Measurements from ENCODE around the gene WDR37.

DNA sequence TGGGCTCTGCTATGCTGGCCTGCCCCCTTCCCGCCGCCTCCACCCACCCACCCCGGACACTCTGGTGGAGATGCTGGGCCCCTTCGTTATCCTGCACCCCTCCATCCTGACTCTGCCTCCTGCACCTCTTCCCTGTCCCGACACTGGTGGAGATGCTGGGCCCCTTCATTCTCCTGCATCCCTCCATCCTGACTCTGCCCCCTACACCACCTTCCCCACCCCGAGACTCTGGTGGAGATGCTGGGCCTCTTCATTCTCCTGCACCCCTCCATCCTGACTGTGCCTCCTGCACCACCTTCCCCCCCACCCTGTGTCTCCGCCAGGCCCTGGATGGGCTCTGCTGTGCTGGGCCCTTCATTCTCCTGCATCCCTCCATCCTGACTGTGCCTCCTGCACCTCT lies 45.5 kb upstream of the WDR37 start:
- no peak for TF ChIP-seq USF1 (CRISPR knock-in tag; IDR thresholded peaks at IDR 0.05)
- TF ChIP-seq TSC22D4 (tag; IDR thresholded peaks at IDR 0.05): no peak
- TF ChIP-seq, protein P1, sequence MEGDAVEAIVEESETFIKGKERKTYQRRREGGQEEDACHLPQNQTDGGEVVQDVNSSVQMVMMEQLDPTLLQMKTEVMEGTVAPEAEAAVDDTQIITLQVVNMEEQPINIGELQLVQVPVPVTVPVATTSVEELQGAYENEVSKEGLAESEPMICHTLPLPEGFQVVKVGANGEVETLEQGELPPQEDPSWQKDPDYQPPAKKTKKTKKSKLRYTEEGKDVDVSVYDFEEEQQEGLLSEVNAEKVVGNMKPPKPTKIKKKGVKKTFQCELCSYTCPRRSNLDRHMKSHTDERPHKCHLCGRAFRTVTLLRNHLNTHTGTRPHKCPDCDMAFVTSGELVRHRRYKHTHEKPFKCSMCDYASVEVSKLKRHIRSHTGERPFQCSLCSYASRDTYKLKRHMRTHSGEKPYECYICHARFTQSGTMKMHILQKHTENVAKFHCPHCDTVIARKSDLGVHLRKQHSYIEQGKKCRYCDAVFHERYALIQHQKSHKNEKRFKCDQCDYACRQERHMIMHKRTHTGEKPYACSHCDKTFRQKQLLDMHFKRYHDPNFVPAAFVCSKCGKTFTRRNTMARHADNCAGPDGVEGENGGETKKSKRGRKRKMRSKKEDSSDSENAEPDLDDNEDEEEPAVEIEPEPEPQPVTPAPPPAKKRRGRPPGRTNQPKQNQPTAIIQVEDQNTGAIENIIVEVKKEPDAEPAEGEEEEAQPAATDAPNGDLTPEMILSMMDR (IDR thresholded peaks at IDR 0.05 in 2 of 3, conservative IDR thresholded peaks at IDR 0.05 in 1 of 3; ENCODE audit: insufficient read depth in 2 of 3, low read depth in 1 of 3, low read length in 3 of 3): no peak
- TF ChIP-seq RBM22 (IDR thresholded peaks at IDR 0.05; ENCODE audit: low read depth, low read length, poor library complexity, severe bottlenecking): no peak
- TF ChIP-seq NRF1 (conservative IDR thresholded peaks at IDR 0.05 in 1 of 2, IDR thresholded peaks at IDR 0.05 in 1 of 2): no peak

Measured in K562 (cell line).